ENCODE measurements around the gene TGIF1.
"Not testable (repeated sequence)": the region's sequence is repeated elsewhere in the genome, so short reads cannot be mapped to it uniquely, and the experiment has no call there.

The TGIF1 gene

DNA sequence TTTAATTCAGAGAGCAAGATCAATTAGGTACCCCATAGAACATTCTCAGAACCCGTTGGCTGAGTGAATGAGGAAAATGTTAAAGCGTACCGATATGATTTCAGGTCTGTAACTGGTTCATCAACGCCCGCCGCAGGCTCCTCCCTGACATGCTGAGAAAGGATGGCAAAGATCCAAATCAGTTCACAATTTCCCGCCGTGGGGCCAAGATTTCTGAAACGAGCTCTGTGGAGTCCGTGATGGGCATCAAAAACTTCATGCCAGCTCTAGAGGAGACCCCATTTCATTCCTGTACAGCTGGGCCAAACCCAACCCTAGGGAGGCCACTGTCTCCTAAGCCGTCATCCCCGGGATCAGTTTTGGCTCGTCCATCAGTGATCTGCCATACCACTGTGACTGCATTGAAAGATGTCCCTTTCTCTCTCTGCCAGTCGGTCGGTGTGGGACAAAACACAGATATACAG, 7.3 kb downstream of the TGIF1 start:
- DNase-seq, result no peak

DNA sequence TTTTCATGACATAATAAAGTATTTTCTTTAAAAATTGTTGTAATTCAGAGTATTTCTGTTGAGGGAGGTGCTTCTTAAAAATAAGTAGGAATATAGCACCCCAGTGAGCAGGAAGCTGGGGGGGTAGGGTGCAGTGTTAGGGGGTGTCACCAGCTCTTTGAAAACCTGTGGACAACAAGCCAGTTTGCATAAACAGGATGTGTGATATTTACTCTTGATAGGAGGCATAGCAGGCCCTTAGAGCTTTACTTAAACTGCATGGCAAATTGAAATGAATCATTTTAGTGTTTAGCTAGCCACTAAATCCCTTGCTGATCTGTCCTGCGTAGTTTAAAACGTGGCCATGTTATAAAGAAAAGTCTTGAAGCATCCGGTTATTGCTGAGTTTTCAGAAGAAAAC, 8.4 kb downstream of the TGIF1 start:
- no peak for DNase-seq

DNA sequence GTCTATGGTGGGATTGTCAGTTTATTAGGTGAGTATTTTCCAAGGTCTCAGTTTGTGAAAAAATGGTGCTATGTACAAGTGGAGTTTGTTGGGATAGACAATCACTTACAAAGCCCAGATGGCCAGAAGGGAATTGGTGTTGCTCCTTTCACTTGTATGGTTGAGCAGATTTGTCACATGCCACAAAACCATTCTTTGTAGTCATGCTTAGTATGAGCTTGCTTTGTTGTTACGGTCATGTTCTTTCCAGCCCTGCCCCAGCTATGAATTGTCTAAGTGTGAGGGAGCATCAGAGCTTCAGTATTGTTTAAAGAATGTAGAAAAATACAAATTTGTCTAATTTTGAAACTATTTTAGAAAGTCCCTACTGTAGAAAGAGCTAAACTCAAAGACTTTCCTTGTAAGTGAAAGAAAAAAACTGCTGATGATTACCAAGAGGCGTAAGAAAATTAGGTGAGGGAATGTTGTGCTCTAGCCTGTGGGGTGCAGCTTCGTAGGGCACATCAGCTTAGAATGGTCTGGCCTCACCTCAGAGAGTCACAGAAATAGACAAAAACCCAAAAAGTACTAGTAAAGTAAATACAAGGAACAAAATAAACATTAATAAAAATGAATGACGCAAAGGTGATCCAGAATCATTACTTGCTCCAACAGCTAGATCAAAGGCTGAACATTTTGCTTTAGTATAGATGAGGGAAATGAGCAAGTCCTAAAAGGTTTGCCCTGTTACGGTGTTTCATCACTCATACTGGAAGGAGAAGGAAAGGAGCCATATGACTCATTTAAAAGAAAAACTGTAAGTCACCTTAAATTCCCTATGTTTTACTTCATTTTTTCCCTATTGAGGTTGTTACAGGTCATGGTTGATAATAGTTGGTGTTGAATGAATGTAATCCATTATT, 9.2 kb downstream of the TGIF1 start:
- DNase-seq, result no peak

DNA sequence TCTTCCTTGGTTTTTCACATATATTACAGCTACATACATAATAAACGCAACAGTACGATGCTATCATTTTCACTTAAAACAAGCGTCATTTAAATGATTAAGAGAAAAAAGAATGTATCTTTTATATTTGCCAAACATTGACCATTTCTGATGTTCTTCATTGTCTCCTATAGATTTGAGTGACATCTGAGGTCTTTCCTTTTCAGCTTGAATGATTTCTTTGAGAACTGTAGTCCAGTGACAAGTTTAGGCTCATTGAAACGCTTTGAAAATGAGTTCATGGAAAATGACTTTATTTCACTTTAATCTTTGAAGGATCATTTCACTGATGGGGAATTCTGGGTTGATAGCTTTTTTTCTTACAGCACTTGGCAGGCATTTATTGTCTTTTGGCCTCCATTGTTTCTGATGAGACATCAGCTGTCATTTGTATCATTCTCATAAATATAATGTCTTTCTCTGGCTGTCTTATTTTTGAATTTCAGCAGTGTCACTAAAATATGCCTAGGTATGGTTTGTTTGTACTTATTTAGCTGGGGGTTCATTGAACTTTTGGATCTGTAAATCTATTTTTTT, 10.9 kb downstream of the TGIF1 start:
- DNase-seq, result no peak

DNA sequence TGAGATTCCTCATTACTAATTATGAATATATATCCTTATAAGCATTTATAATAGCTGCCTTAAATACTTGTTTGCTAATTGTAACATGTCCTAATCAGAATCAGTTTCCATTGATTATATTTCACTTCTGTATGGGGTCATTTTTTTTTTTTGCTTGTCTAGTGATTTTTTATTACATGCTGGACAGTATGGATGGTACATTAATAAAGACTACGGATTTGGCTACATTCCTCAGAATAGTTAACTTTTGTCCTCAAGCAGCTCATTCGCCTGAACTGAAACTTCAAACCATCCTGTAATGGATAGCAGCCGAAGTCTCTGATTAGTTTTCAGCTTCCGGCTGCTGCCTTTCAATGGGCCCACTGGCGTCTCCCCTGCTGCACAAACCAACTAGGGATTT, 11.7 kb downstream of the TGIF1 start:
- DNase-seq, result no peak

DNA sequence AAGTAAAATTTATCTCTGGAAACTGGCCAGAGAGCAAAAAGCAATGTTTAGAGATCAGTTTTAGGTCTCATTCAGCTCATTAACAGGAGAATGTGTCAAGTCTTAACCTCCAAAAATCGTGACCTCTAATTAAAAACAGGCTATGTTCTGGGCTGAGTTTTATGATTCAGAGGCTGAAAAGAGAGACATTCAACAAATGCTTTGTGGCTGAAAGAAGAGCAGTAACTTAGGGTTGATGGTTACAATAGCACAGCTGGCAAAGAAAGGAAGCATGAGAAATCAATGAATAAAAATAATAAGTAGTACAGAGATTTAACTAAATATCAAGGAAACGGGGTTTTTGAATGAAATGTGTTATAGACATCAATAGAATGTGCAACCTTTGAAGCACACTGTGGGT, 13.1 kb downstream of the TGIF1 start:
- DNase-seq, result no peak

DNA sequence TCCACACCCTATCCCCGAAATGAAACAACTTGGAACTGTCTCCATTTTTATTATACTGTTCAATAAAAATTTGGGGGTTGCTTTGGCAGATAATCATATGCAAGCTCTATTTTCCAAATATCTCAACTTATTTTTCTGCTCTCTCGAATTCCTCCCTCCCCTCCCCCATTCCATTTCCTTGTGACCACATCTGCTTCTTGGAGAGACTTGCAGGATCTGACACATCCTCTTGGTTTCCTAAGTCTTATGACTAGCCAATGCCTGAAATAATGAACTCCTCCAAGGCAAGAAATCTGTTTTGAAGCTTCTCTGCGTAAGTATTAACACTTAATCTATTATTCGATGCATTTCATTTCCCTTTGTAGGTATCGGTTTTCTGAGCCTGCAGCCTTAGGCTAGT, 16.1 kb downstream of the TGIF1 start:
- DNase-seq, result no peak

DNA sequence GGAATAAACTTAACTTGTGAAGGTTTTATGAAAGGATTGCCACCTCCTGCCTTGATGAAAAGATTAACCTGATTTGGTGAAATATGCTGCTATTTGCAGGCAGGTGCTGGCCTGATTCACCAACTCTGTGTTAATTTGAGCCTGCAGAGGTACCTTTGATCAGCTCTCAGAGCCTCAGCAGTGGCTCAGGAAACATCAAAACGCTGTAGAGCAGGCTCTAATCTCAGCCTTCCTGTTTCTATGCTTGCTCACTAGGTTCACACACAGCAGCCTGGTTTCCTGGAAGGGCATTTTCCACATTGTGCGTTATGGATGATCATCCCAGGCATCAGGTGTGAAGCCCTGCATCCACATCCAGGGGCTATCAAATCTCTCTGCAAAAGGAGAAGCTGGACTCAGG, 16.9 kb downstream of the TGIF1 start:
- DNase-seq, result no peak

DNA sequence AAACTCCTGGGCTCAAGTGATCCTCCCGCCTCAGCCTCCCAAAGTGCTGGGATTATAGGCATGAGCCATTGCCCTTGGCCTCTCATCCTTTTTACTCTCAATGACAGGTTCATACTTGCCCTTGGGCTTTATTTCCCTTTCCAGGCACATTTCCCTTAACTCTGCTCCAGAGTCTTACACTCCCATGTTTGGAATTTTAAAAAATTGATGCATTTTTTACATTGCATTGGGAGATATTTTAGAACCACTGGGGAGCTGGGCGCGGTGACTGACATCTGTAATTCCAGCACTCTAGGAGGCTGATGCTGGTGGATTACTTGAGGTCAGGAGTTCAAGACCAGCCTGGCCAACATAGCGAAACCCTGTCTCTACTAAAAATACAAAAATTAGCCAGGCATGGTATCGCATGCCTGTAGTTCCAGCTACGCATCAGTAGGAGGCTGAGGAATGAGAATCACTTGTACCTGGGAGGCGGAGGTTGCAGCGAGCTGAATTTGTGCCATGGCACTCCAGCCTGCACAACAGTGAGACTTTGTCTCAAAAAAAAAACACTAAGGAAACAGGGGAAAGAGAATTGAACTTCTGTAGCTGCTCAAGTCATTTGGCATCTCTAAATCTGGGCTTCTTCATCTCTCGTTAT, 18.2 kb downstream of the TGIF1 start:
- no peak for DNase-seq

DNA sequence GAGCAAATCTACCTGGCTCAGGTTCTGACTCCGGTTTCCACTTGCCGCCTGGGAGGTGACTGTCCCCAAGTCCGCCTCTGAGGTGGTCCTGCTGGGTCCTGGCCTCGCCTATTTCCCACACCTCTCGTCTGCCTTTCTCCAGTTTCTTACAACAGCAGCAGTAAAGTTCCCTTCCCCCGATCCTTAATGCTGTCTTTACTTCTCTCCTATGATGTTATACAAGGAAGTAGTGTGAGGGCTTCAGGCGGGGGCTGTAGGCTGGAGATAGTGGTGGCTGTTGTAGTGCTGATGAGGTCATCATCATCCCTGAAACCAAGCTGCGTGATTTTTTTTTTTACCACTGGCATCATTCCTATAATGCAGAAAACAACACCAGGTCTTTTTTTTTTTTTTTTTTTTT, 18.9 kb downstream of the TGIF1 start:
- no peak for DNase-seq

DNA sequence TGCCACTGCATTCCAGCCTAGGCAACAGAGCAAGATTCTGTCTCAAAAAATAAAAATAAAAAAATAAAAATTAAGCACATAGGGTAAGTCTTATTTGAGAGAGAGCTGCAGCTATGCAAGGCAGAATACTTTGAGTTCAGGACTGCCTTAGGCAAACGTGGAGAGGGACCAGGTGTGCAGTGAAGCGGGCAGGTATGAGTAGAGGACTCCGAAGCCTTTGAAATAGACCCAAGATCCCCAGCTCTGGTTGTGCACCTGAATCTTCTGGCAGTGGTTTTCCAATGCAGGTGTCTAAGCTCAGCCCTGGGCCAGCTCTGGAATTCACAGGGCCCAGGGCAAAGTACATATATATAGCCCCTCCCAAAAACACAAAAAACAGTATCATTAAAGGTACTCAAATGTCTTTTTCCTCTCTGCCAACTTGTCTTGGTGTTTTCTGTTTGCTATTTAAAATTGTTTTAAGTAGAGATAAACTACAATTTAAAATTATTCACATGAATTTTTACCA, 21.2 kb downstream of the TGIF1 start:
- no peak for DNase-seq

DNA sequence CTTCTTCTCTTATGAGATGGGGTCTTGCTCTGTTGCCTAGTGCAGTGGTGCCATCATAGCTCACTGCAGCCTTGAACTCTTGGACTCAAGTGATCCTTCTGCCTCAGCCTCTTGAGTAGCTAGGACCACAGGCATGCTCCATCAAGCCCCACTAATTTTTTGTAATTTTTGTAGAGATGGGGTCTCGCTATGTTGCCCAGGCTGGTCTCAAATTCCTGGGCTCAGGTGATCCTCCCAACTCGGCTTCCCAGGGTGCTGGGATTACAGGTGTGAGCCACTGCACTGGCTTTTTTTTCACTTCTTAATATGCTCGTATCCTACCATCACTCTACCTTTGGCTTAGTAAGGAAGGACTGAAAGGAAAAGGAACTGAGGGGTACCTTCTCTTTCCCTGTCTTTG, 22.1 kb downstream of the TGIF1 start:
- not testable (repeated sequence) for DNase-seq

DNA sequence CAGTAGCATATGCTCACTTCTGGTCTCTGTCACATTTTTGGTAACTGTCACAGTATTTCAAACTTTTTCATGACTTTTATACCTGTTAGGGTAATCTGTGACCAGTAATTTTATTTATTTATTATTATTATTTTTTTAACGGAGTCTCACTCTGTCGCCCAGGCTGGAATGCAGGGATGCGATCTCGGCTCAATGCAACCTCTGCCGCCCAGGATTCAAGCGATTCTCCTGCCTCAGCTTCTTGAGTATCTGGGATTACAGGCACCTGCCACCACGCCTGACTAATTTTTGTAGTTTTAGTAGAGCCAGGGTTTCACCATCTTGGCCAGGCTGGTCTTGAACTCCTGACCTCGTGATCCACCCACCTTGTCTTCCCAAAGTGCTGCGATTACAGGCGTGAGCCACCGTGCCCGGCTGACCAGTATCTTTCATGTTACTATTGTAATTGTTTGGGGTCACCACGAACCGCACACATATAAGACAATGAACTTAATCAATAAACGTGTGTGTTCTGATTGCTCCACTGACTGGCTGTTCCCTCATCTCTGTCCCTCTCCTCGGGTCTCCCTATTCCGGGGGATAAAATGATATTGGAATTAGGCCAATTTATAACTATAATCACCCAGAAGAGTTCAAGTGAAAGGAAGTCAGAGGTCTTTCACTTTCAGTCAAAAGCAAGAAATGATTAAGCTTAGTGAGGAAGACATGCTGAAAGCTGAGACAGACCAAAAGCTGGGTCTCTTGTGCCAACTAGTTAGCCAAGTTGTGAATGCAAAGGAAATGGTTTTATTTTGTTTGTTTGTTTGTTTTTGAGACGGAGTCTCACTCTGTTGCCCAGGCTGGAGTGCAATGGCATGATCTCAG, 22.9 kb downstream of the TGIF1 start:
- no peak for DNase-seq

DNA sequence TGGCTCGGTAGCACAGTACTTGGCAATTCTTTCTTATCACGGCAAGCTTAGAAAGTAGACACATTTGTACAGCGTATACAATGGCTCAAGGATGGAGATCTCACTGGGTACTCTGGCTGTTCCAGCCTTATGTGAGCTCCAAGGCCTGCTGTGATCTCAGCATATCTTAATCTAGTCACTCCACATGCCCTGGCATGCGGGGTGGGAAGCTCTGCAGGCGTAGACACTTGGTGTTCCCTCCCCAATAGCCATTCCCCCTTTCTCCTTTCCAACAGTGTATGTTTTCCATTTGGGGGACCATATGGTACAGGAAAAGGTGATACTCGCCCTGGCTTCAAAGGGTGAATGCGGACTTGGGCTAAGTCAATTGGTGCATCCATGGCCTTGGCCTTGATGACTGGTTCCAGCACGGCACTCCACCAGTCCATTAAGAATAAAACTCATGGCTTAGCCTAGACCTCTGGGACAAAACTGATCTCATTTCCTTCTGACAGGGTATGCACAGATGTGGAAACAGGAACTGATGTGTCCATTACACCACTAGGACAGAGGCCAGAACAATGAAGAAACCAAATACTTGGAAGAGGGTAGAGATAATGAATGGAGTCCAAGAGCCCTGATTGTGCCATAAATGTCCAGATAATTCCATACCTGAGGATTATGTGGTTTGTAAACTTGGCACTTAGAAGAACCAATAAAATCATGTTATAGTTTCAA, 28.4 kb downstream of the TGIF1 start:
- no peak for DNase-seq

DNA sequence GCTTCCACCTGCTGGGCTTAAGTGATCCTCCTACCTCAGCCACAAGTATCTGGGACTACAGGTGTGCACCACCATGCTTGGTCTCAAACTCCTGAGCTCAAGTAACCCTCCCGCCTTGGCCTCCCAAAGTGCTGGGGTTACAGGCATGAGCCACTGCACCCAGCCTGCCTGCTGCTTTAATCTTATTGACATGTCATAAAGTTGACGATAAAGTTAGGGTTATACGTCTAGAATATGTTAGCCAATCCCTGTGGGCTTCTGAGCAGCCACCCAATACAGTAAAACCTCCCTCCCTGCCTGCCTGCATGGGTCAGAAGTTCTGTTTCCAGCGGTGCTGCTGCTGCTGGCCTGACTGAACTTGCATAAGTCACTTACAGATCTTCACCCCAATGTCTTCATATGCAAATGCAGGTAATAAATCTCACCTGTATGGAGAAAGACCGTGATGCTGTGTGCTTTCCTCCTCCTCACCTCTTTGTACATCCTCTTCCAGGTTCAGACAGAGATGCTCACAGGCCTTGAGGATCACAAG, 30.1 kb downstream of the TGIF1 start:
- DNase-seq, result no peak

DNA sequence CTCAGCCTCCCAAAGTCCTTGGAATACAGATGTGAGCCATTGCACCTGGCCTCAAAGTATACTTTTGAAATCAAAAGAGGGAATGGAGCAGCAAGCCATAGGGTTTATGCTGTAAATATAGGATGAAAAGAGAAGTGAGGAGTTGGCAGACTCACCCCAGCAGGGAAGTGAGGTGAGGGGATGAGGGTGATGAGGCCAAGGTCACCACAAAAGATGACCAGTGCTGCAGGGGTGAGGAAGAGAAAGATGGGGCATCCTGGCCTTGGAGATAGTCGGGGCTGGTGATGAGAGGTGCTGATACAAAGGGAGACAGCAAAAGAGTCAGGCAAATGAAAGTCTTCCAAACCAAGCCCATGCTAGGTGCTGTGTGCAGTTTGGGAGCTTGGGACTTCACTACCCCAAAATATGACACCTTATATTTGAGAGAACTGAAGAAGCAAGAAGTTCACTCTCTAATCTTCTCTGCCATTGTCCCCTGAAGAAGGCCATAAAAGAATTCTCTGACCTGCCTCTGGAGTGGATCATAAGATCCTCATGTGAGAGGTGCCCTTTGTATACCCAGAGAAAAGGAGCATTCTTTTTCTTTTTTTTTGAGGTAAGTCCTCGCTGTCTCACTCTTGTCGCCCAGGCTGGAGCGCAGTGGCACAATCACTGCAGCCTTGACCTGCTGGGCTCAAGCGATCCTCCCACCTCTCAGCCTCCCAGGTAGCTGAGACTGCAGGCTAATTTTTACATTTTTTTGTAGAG, 31.0 kb downstream of the TGIF1 start:
- no peak for DNase-seq

DNA sequence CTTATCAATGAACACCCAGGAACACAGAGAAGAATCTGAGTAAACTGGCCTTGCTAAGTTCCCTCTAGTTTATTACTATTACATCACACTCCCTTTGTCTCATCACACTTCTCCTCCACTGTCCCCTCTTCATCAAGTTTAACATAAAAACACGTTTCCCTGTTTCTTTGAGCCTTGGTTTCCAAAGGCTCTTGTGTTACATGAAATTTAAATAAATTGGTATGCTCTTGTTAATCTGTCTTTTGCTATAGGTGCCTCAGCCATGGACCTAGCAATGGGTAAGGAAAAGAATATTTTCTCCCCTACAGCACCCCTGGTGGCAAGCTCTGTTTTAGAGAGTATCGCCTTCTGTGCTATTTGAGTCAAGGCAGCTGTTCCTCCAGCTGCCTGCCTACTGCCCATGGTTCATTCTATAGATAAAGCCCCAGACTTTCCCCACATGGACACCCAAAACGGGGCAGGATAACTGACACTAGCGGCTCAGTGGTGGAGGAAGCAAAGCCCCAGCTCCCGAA, 31.8 kb downstream of the TGIF1 start:
- DNase-seq, result no peak

DNA sequence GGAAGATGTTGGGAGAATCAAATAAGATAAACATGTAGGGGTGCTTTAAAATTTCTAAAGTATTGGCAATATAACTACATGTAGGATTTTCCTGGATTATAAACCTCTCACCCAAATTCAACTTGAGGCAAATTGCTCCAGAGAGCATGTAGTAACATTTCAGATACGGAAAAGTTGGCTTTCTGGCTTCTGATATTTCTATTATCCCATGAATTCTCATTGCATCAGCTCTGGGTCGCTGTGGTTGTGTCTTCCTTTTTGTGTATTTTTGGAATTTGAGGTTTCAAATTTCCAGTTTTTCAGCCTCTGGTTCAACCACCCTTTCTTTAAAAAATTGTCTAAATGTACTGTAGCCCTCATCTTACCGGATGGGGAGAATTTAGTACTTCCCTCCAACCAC, 32.3 kb downstream of the TGIF1 start:
- DNase-seq, result no peak

DNA sequence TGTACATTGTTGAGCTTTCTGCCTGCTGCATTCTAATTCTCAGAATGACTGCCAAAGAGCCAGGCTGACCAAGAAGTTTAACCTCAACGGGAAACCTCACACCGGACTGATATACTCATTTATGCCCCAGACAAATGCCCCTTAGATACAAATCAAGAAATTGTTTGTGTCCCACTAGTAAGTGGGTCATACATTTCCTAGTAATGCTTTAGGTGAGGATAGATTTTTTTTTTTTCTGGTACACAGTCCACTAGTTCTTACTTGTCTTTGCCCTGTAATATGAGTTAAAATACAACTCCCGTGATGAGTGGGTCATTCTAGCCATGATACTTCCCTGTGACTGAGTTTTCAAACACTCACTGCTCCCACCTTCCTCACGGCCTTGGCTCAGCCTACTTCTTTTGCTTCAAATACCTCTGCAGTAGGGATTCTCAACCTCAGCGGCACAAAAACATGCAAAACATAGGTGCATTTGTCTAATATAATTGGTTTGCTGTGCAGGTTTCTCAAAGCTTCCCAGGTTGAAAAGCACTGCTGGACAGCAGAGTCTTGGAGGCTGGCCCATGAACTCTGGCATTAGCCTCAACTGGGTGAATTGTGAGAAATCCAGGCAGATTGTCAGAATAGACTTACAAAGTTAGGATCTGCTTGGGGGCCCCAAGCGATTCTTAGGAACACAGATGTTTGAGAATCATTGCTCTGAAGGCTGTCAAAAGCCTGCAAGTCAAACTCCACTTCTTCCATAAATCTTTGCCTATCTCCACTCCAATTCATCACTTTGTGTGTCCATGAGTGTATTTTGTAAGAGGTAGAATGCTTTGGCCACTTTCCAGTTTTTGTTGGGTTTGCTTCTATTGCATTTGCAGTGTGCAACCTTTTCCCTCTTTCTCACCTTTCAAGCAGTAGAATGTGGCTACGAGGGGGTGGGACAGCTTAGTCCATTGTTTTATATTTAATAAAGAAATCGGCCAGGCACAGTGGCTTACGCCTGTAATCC, 35.5 kb downstream of the TGIF1 start:
- no peak for DNase-seq

DNA sequence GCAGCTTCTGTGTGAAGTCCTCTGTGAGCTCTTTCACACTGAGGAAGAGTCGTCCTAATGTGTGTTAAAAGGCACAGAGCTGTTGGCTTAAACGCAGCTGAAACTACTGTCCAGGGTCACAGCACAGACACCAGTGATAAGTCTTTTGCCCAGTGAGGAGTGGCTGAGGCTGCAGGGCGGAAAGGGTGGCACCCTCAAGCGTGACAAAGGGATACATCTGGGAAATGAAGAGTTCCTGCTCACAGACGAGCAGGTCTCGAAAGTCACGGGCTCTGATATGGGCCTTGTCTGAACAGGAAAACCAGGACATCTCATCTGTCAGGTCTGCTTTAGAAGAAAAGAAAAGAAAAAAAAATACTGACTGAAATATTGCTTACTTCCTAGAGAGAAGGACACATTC, 36.5 kb downstream of the TGIF1 start:
- DNase-seq, result no peak
